ENCODE data around the gene TAF1A.

Gene TAF1A

DNA sequence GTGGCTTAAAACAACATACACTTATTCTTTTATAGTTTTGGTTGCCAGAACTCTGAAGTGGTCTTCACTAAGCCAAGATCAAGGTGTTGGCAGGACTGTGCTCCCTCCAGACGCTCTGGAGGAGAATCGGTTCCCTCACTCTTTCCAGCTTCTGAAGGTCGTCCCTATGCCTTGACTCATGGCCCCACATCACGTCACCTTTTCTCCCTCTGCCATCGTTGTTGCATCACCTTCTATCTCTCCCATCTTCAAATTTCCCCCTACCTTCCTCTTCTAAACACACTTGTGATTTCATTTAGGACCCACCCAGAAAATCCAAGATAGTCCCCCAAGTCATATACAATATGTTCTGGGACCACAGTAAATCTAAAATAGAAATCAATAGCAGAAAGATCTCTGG lies 54.3 kb downstream of the TAF1A start:
- DNase-seq (ENCODE audit: low spot score), result no peak

DNA sequence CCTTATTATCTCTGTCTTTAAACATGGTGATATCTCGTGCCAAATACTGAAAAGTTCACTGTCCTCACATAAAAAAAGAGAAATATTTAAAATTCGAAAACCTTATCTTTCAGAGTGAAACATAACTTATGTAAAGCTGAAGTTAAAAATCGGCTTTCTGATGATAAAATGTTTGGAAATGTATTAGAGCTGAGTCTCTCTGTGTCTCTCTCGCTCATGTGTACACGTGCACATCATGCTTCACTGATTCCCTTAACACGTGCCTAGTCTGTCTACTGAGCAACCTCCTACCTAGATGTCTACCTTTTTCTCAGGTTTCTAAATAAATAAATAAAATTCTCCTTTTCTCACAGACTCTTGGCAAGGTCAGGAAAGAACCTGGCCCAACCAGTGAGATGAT lies 58.9 kb downstream of the TAF1A start:
- no peak for DNase-seq (ENCODE audit: low spot score)

DNA sequence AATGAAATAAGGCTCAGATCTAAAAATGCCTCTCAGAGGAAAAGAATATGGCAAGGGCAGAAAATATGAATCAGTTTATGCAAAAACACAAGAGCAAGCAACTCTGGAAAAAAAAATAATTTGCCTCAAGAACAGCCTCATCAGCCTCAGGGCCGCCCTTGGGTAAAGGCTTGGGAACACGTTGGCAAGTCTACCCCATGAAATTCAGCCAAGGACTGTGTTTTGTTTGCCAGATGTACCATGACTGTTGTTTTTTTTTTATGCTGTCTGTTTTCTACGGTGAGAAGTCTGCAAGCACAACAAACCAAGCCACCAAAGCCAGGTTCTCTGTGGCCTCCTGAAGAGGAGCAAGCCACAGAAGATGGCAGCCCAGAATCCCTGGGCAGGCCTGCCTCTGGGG lies 59.8 kb downstream of the TAF1A start:
- DNase-seq (ENCODE audit: low spot score), result no peak

DNA sequence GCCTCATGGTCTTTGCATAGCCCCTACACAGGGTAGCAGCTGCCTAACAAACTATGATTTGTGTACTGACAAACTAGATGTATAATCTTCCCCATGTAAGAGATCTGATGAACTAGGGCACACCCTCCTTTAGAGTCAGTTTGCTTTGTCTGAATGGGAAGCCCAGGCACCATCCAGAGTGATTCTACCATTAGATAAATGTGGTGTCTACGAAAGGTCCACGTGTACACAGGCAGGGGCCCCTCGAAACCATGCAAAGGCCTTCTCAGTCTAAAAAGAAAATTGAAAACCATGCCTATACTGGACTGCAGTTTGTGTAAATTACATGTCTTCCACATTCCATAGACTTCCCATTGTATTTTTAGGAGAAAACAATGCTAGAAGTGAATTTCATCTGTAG lies 60.6 kb downstream of the TAF1A start:
- DNase-seq (ENCODE audit: low spot score), result no peak

DNA sequence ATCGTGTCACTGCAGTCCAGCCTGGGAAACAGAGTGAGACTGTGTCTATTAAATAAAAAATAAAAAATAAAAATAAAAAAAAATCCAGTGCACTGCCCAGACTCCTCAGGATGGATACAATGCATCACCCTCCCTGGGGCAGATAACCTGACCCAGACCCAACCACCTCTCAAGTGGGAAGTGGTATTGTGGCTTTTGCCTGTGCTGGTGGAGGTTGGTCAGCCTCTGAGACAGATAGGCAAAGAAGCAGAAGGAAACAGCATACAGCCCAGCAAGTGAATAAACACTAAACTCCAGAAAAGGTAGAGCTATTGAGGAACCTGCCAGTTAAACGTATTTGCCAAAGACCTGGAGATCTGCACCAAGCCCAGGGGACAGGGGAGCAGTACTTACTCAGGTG lies 63.8 kb downstream of the TAF1A start:
- no peak for DNase-seq (ENCODE audit: low spot score)

DNA sequence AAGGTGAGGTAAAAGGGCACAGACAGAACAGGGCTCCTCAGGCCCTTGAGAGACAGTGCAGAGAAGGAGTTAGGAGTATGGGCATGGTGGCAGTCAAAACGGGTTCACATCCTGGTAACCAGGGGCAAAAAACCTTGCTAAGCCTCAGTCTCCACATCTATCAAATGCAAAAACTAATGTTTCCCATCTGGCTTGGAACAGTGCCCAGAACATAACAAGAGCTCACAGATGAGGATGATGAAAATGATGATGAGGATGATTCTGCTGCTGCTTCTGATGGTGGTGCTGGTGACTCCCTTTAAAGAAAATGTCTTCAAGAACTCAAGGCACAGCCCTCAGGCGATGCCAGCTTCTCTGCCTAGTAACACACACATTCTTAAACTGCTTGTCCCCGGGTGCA lies 65.9 kb downstream of the TAF1A start:
- no peak for DNase-seq (ENCODE audit: low spot score)

DNA sequence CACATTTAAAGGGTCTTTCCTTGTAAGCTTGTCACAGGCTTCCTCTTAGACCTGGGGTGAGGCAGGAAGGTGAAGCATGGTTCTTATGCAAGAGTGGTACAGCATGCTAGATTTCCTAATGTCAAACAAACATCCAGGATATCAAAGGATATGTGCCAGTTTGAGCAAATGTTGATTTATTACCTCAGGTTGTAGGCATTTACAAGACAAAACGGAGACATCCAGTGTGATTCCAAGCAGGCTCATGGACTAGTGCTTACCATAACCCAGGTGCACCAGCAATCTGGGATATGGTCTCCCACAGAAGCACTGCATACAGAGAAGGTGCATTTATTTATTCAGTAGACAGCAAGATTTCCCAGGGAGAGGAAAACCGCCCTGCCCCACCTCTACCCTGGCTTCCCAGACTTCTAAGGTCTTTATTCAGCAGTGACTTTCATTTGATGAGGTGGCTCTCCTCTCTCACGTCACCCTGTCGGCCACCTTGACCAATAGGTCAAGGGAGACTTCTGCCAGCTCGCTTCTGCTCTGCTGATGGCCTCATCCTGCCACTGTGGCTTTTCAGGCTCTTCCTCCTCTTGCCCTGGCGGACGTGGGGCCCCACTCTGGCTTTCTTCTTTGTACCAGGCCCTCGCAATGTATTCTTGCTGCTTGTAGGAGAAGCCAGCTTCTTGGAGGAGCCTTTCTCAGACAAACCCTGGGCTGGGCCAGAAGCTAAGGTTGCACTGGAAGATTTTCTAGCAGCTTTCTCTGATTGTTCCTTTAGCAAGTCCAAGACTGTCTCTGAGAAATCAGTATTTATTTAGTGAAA lies 67.4 kb downstream of the TAF1A start:
- DNase-seq (ENCODE audit: low spot score), result no peak

DNA sequence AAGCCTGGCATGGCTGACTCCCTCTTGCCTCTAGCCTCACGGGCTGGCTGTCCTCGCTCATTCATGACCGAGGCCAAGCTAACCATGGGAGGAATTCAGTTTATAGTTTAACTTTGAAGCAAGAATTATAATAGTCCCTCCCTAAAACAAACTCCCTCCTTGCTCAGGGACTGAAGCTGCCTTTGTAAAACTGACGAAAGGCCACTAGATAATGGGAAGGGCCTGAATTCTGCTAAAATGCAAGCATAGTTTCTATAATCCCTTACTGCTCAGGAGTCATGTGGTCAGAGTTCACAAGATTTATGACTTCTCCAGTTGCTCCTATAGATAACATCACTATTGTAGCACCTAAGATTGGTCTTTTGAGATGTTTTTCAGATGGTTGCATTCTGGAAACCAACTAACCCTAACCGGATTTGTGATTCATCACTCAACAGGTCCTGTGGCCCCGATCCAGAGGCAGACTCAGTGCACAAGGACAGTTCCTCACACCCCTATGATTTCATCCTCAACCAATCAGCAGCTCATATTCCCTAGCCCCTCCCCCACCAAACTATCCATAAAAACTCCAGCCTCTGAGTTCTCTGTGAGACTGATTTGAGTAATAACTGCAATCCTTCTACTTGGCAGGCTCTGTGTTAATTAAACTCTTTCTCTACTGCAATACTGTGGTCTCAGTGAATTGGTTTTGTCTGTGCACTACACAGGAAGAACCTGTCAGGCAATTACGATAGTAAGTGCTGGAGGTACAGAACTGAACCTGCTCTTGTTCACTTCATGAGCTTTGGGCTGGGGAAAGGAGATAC lies 68.2 kb downstream of the TAF1A start:
- DNase-seq (ENCODE audit: low spot score), result no peak
